Endothelial cell of hepatic sinusoid (primary cell): ENCODE measurements around the gene CORIN.

ENCODE experiments used
- in situ Hi-C: cut with HindIII; loops from 2 replicates; pipeline ENCODE4 v1.10.0; 2017; ENCODE audit warnings: low sequenced_read_pairs

The CORIN gene

DNA sequence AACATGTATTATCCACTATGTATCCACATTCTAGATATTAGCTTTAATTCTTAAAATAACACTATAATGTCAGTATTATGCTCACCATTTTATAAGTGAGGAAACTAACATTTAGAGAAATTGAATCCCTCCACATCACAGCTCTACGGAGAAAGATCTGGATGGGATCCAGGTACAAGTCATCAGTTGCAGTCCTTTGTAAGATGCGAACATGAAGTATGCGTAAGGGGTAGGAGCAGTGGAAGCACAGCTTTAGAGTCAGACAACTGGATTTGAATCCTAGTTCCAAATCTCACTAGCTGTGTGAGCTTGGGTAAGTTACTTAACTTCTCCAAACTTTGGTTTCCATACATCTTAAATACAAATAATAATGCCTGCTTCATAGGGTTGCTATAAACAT lies 190.3 kb downstream of the CORIN start:
- in situ Hi-C loops: no loop called here

DNA sequence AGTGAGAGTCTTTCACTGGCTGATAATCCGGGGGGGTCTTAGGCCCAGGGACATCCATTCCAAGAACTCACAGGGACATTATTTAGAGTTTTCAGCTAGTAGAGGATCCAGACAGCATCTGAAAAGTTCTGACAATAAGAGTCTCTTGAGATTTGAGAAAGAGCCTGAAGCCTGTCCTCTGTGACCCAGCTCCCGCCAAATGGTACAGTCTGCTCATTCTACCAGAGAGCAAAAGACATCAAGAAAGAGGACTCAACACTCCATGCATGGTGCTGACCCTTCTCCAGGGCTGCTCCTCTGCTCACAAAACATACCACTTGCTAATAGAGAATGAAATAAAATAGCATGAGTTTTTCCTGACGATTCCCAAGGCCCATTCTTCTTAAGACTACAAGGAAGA lies 190.8 kb downstream of the CORIN start:
- in situ Hi-C loops: no loop called here

DNA sequence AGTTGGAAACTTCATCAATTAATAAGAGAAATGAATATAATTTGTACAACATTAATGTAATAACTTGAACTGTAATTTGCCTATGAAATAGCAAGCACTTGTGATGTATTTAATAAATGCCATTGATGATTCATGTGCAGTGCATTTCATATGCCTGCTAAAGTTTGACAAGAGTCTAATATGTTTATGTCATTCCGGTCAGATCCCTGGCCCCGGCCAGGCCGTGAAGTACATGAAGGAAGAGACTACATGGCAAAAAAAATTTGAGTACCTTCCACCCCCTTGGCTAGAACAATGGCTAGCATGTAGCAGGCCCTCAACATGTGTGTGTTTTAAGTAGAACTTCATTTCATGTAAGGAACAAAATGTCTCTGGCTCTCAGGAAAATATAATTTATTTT lies 191.5 kb downstream of the CORIN start:
- in situ Hi-C loops: no loop called here

DNA sequence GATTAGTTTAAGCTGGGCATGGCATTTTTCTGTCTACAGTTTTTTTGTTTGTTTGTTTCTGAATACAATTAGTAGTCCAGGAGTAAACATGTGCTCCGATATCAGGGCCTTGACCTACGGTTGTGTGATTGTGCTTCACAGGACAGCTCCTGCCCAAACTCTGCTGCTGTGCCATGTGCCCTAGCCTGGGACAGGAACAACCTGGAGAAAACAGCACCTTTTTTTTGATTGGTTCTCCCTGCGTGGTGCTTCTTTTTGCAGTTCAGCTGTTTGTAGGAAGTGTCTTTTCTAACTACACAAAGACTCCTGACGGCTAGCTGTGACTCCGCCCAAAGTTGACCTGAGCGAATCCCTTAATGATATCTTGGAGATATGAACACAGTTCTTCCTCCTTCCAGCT lies 194.0 kb downstream of the CORIN start:
- in situ Hi-C loops: no loop called here

DNA sequence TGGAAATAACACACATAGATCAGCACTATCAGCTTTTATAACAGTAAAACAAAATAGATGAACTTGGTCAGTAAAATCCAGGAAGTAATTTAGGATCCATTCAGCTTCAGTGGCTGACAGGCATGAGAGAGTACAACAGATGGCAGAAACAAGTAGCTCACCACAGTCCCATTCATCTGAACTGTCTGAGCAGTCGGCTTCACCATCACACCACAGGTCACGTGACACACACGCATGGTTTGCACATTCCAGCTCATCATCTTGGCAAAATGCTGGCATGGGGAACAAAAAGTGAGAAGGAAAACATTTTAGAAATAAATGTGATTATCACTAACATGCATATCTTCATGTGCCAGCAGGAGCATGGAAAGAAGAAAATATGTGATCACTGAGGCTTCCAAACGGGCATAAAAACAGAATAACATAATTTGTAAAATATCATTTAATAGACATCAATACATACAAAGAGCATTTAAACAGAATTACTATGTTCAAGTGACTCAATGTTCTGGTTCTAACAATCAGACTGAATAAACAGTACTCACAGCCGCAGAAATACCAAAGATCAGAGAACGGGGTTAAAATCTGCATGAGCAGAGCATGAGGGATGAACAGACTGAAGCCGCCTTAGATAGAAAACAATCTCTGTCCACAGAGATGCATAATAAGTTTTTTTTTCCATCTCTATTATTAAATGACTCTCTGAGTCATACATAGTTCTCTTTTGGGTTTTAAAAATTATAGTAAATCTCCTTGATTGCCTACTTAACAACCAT lies 194.7 kb downstream of the CORIN start:
- in situ Hi-C loops: no loop called here

DNA sequence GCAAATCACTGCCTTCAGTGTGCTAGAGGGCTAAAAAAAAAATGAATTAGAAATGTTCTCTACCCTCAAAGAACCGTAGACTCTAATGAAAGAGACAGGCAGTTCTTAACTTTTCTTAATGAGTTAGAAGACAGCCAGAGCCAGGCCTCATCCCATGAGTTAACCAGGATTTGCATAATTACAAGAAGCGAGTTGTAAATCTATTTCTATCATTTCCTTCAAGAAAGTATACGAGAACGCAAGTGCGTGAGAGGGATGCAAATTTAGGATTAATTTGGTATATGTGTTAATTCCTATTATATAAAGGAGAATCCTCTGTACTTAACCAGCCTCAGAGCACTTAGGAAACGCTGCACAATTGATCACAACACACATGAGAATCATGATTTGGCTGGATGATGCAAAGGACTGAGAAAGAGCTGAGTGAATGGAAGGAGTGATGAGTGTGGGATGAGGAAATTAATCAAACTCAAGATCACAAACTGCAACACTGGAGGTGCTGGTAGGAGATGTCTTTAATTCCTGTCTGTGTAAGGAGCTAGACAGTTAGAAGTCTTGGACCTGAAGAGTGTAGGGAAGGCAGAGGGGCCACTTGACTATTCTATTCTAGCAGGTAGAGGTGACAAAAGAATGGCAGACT lies 195.6 kb downstream of the CORIN start:
- in situ Hi-C loops: no loop called here

DNA sequence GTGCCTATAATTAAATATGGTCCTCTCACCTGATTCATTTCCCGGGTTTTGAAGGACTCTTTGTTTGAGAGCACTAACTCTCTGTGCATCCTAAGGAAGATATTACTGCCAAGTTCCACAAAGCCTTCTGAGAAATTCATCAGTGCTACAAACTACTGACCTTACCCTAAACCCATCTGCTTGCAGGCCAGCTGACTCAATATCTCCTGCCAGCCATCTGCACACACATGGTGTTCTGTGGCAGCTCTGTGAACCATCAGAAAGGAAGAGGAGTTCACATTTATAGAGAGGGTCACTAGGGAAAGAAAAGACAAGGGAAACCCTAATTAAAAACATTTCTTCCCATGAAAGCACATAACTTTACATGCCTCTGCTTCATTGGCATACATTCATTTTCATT lies 196.1 kb downstream of the CORIN start:
- in situ Hi-C loops: no loop called here

DNA sequence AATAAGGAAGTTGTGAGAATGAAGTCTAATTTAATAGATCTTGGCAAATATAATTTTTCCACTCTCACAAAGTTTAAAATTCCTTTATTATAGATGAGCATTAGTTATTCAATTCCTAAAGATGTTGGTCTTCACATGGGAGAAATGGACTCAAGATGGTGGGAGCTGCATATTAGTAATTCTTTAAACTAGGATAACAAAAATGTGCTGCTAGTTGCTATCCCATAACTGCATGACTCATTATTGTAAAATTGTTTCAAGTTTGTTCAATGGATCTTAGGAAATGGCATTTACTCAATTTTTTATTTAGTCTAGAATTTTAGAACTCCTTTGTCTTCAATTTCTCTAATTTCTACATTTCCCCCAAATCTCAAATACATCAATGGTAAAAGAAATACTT lies 197.0 kb downstream of the CORIN start:
- in situ Hi-C loops: no loop called here

DNA sequence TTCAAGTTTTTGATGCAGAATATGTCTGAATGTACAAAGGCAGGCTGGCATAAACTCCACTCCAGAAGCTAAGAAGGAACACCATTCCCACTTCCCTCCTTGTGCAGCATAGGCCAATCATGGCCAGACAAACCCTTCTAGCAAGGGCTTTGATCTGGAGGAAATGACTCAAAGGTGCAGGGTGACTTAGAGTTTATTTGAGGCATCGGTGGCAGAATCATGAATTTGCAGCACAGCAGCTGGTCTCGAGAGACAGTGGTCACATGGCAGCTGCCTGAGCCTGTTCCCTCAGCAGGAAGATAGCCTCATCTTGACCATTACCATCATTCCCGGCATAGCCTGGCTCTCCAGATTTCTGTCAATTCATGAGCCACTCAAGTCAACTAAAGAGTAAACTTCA lies 198.3 kb downstream of the CORIN start:
- in situ Hi-C loops: no loop called here

DNA sequence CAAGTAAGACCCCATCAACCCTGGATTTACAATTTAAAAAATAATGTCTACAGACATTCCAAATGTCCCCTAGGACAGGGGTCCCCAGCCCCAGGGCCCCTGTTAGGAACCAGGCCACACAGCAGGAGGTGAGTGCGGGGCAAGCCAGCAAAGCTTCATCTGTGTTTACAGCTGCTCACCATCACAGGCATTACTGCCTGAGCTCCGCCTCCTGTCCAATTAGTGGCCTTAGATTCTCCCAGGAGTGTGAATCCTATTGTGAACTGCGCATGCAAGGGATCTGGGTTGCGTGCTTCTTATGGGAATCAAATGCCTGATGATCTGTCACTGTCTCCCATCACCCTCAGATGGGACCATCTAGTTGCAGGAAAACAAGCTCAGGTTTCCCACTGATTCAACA lies 206.7 kb downstream of the CORIN start:
- in situ Hi-C loops: no loop called here

DNA sequence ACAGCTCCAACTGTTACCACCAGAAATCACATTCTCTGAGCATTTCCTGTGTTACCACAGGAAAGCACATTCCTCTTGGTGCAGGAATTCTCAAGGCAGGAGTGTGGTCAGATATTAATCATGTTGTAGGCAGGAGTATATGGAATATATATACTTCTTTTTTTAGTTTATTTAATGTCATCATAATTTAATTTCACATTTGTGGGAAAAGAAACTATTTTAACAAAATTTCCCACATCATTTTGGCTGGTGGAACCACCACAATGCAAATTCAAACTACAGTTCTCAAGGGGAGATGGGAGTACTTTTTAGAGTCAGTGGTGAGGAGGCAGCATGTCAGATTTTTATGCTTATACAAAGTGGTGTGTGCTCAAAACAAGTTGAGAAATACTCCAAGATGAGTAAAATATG lies 213.8 kb downstream of the CORIN start:
- in situ Hi-C loops: no loop called here

DNA sequence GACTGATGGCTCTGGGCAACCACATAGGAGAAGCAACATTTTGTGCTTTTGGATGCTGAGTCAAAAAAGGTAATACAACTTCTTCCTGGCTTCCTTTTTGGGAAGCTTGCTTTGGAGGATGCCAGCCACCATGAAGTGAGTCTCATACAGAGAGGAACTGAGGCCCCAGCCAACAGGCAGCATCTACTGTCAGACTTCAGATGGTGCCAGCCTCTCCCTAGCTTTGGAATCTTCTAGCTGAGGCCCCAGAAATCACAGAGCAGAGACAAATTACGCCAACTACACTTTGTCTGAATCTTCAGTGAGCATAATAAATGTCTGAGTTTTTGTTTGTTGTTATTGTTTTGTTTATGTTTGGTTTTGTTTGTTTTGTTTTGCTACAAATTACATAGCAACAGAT lies 216.7 kb downstream of the CORIN start:
- in situ Hi-C loops: no loop called here

DNA sequence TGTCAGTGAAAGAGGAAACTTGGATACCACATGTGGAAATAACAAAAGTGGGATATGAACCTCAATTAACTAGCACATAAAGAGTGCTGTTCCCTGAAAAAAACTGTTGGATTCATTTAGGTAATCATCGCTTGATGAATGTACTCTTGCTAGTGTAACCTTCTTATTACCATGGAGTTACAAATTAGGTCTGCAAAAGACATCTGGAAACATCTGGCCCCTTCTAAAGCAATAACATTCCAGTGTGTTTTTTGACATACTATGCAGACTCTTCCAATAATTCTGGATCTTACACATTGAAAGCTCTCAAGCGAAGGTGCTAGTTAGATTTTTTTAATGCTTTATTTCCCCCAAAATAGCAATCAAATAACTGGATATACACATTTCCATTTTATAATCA lies 218.2 kb downstream of the CORIN start:
- in situ Hi-C loops: no loop called here

DNA sequence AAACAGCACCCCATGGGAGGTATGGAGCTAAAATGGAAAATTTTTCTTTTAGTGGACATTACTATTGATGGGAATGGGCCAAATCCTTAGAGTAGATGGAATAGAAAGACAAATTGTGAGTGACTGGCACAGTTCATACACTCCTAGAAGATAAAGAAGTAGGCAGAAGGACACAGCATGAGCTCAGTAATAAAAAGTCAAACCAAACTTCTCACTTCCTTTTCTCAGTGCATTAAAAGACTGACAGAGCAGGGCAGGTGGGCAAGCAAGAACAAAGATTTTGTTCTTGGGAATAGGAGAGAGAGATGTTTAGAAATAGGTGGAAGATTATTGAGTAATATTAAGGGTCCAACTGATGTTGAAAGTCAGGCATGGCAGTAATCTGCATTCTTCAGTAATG lies 220.3 kb downstream of the CORIN start:
- in situ Hi-C loops: no loop called here

DNA sequence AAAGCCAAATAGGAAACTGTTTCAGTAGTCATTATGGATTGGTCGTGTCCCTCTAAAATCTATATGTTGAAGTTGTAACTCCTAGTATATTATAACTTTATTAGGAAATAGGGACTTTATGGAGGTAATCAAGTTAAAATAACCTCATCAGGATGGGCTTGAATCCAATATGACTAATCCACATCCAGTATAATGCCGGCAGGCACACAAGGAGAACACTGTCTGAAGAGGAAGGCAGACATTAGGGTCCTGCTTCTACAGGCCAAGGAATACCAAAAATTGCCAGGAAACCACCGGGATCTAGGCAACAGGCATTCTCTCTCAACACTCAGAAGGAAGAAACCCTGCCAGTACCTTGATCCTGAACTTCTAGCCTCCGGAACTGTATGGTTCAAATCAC lies 222.5 kb downstream of the CORIN start:
- in situ Hi-C loops: no loop called here

DNA sequence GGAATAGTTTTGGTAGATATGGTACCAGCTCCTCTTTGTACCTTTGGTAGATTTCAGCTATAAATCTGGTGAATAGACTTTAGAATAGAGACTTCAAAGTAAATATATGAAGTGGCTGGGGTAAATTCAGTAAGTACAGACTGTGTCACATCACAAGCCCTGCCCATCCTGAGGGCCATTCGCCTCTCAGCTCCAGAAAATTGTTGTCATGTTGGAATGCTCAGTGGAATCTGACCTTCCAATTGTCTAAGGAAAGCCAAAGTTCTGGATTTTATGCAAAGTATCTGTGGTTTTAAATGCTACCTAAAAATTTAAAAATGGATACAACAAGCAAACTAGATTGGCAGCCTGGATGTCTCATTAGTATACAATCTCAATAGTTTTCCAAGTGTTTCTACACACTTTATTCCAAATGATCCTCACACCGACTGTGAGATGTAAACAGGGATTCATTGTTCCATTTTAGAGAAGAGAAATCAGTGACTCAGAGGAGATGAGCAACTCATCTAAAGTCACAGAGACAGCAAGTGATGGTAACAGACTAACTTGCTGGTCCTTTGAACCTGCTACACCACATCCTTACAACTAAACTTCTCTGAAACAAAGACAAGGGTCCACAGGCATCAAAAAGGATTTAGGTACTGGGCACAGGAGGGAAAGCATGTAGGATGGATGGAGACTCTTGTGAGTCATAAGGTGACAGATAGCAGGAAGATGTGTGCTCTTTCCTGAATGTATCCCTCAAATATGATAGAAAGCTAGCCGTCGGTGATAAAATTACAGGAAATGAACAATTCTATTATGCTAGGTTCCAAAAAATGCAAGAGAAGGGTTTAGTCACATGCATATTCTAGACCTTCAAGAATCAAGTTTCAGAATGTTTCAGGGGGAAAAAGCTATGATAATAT lies 225.5 kb downstream of the CORIN start:
- in situ Hi-C loops: no loop called here

DNA sequence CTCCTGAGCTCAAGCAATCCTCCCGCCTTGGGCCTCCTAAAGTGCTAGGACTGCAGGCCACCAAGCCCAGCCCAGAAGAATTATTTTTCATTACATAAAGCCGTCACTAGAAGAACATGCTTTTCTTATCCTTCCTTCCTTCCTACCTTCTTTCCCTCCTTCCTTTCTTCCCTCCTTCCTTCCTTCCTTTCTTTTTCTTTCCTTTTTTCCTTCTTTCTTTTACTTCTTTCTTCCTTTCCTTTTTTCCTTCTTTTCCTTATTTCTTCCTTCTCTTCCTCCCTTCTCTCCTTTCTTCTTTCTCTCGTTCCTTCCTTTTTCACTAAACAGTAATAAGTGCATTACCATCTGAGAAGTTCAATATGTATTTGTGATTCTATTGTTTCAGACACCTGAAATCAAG lies 231.4 kb downstream of the CORIN start:
- in situ Hi-C loops: no loop called here

DNA sequence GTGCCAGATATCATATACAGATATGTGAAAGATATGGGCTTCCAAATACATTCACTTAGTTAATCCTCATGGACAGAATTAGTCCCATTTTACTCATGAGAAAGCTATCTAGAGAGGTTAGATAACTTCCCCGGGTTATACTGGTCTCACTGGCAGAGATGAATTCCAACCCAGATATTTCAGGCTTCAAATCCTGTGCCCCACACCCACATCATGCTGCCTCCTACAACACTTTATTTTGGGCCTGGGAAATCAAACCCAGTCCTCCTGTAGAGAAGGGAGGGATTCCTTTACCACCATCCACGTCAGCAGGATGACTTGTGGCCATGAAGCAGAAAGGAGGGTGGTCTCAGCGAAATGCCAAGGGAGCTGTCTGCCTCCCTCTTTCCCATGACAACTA lies 239.0 kb downstream of the CORIN start:
- in situ Hi-C loops: no loop called here

DNA sequence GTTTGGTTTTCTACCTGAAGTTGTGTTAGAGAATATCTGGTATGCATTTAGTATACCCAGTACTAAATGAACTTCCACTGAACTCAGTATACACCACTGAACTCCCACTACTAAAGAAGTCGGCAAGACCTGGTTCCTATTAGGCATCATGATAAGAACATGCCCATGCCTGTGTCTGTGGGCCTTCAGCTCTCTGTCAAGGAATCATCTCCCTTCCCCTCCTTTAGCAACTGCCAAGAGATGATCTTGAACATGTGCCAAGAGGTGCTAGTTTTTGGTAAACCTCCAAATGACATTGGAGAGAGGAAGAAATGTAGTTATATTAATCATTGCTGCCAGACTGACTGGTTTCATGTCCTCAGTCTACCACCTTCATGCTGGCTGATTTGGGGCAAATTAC lies 239.5 kb downstream of the CORIN start:
- in situ Hi-C loops: no loop called here

DNA sequence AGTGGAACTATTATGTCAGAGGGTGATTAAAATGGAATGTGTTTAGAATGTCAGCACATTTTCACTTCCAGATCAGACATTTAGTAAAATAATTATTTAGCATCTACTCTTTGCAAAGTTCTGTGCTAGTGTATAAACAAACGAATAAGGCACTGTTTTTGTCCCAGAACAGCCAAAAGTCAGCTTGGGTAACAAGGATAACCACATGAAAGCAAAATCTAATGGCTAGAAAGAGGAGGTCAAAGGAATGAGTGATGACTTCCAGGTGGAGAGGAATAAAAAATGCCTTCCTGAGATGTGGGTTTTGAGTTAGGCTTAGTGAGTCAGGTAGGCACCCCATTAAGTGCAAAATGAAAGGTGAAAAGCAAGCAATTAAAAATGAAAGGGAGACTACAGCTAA lies 240.2 kb downstream of the CORIN start:
- in situ Hi-C loops: no loop called here

DNA sequence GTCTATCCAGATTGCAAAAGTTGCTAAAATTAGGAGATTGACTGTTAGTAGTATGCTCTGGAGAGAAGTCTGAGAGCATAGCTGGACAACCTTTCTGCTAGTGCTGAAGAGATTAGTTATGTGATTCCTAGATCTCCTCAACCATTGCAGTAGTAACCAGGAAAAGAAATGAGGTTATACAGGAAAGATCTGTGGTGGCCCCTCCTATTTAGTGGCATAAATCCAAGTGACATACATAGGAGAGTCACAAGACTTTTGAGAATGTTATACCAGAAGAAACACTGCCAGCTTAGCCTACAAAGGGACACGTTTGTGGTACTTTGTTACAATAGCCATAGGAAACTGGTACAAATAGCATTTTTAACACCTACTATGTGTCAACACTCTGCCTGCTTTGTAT lies 247.5 kb downstream of the CORIN start:
- in situ Hi-C loops: no loop called here

DNA sequence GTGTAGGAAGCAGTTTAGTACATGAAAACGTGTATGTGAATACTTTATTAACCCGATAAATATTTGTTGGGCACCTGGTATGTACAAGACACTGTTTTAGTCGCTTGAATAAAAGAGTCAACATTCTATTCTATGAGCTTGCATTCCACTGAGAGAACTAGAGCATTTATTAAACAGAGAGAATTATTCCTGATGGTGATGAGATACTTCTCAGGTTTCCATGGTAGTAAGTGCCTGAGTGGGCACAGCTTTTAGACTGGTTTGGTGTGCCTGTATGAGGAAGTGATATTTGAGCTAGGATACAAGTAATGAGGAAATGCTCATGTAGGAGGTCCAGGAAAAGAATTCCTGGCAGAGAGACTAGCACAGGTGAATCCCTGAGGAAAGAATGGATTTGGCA lies 258.6 kb downstream of the CORIN start:
- in situ Hi-C loops: no loop called here
